Right lobe of liver (tissue), 4 donors: Measurements from ENCODE around the gene FBXW5.

Experiments used
- CTCF ChIP-seq, 4 donors: fragments of 200-600 bp in 3 of 4; fragments of 450-650 bp in 1 of 4; IDR thresholded peaks; one replicate each; pipeline versions ENCODE4 v1.5.1 to v1.8.0; 2016 to 2022; ENCODE audit warnings: antibody characterized with exemption in 4 of 4, mild to moderate bottlenecking in 2 of 4
- POLR2A ChIP-seq: fragments of 450-650 bp; IDR thresholded peaks from one replicate; pipeline ENCODE4 v1.6.1; 2017; ENCODE audit warnings: antibody characterized with exemption, mild to moderate bottlenecking
- donor health status: DM: no; HTN: no; CAD: no.
- donor health status: DM: no; HTN: no; CAD: no.
- donor health status: DM: no; HTN: yes; CAD: no.

DNA sequence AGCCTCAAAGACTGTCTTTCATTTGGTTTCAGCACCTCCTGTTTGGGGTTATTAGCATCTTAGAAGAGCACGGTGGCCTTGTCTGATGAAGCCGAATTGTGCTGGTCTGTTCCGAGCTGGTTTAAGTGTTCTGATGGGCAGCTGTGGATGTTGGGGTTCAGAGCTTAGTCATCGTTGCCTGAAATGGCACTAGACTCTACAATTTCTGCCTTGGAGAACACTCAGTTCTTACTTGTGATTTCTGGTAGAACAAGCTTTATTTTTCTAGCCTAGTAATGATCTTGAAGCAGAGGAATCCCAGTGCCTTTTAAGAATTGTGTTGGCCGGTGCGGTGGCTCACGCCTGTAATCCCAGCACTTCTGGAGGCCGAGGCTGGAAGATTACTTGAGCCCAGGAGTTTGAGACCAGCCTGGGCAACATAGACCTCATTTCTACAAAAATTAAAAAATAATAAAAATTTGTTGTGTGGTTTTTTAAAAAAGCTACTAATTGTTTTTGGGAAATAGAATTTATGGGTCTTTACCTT is 7.8 kb downstream of the FBXW5 start:
- TF ChIP-seq CTCF (IDR thresholded peaks at IDR 0.05) (no peak), POLR2A (no peak)
